Measurements from ENCODE around the gene KHDC1.
A peak's percentile ranks its signal among the peaks of the same experiment; 100 is the strongest.

DNA sequence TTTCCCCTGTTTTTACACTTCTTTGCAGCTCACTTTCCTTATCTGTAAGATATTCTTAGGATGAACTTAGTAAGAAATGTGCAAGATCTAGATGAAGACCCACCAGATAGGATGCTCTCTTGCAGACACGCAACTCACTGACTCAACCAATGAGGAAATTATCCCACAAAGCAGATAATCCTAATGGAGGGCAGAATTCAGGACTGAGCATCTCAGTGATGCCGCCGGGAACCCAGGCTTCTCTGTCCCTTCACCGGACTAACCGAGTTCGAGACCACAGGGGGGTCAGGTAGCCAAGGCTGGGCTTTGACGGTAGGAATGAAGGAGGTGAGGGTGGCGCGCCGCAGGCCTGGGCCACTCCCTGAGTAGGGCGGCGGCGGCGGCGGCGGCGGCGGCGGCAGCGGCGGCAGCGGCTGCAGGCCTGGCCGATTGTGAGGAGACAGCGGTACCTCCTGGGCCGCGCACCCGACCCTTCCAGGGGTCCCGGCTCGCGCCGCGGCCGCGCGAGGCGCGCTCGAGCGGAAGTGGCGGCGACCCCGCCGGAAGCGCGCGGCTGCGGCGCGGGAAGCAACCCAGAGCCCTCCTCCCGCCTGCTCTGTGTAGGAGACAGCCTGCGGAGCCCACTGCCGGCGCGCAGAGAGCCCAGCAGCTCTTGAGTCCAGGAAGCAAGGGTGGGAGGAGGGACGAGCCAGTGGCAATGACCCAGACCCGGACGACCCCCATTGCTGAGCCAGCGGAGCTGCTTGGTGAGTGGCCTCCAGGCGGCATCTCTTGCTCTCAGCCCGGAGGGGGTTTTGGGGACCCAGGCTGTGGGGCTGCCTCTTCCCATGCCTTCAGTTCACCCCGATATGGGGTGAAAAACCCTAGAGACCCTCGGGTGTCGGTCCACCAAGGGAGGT, at the start of gene KHDC1:
- TF ChIP-seq, protein P1, sequence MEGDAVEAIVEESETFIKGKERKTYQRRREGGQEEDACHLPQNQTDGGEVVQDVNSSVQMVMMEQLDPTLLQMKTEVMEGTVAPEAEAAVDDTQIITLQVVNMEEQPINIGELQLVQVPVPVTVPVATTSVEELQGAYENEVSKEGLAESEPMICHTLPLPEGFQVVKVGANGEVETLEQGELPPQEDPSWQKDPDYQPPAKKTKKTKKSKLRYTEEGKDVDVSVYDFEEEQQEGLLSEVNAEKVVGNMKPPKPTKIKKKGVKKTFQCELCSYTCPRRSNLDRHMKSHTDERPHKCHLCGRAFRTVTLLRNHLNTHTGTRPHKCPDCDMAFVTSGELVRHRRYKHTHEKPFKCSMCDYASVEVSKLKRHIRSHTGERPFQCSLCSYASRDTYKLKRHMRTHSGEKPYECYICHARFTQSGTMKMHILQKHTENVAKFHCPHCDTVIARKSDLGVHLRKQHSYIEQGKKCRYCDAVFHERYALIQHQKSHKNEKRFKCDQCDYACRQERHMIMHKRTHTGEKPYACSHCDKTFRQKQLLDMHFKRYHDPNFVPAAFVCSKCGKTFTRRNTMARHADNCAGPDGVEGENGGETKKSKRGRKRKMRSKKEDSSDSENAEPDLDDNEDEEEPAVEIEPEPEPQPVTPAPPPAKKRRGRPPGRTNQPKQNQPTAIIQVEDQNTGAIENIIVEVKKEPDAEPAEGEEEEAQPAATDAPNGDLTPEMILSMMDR (IDR thresholded peaks at IDR 0.05): no peak
- TF ChIP-seq EZH2 (IDR thresholded peaks at IDR 0.05): peak; percentile 42

All from neural progenitor cell (in vitro differentiated cells).